HepG2 (cell line): ENCODE measurements around the gene CDH2. TPM values are rescaled to one million over a fixed set of nuclear protein-coding genes. Genes with fewer than 3 reads are reported as not detected.

Source experiments
- BCL6 ChIP-seq: IDR thresholded peaks from 2 replicates; pipeline ENCODE4 v1.6.1; 2016; ENCODE audit warnings: missing genetic modification reagents, missing compliant biosample characterization
- CREM ChIP-seq, 2 experiments: sonication (generic) in 1 of 2; formaldehyde crosslinking in 1 of 2; IDR thresholded peaks; 2 replicates each; pipeline versions ENCODE4 v1.4.0 to v1.6.1; 2016 to 2020; ENCODE audit warnings: antibody characterized with exemption in 1 of 2, mild to moderate bottlenecking in 1 of 2, missing genetic modification reagents in 1 of 2
- ERF ChIP-seq: IDR thresholded peaks from 2 replicates; pipeline ENCODE4 v1.6.1; 2018; ENCODE audit warnings: missing biosample characterization, missing genetic modification reagents
- FOSL2 ChIP-seq: sonication (generic); formaldehyde crosslinking; IDR thresholded peaks from 2 replicates; pipeline ENCODE4 v1.4.0; 2020; ENCODE audit warnings: missing genetic modification reagents
- HIC2 ChIP-seq: sonication (generic); formaldehyde crosslinking; IDR thresholded peaks from 2 replicates; pipeline ENCODE4 v1.9.0; 2022; ENCODE audit warnings: low read depth, missing genetic modification reagents
- IRF2 ChIP-seq: IDR thresholded peaks from 2 replicates; pipeline ENCODE4 v1.6.1; 2018; ENCODE audit warnings: missing genetic modification reagents, missing compliant biosample characterization
- KLF6 ChIP-seq: IDR thresholded peaks from 2 replicates; pipeline ENCODE4 v1.8.0; 2016; ENCODE audit warnings: missing biosample characterization, missing genetic modification reagents
- MIER3 ChIP-seq: IDR thresholded peaks from 2 replicates; pipeline ENCODE4 v1.6.1; 2016; ENCODE audit warnings: missing compliant biosample characterization, borderline replicate concordance
- NCOA2 ChIP-seq: sonication (generic); formaldehyde crosslinking; IDR thresholded peaks from 2 replicates; pipeline ENCODE4 v1.8.0; 2022; ENCODE audit warnings: inconsistent platforms
- SKI ChIP-seq: fragments of 450-650 bp; IDR thresholded peaks from one replicate; pipeline ENCODE4 v1.6.1; 2018; ENCODE audit warnings: mild to moderate bottlenecking; ENCODE audit not compliant: partially characterized antibody
- ZBTB20 ChIP-seq: sonication (generic); formaldehyde crosslinking; IDR thresholded peaks from 2 replicates; pipeline ENCODE4 v1.8.1; 2023; ENCODE audit warnings: missing genetic modification reagents, low read depth, mild to moderate bottlenecking, borderline replicate concordance
- ZBTB40 ChIP-seq, 2 experiments: fragments of 450-650 bp in 1 of 2; sonication (generic) in 1 of 2; formaldehyde crosslinking in 1 of 2; IDR thresholded peaks; 2 replicates each; pipeline versions ENCODE4 v1.6.1 to v1.8.0; 2016 to 2022; ENCODE audit warnings: antibody characterized with exemption in 1 of 2, mild to moderate bottlenecking in 1 of 2, missing genetic modification reagents in 1 of 2
- ZGPAT ChIP-seq: IDR thresholded peaks from 2 replicates; pipeline ENCODE4 v1.6.1; 2016; ENCODE audit warnings: mild to moderate bottlenecking
- ZMYM4 ChIP-seq: sonication (generic); formaldehyde crosslinking; IDR thresholded peaks from 2 replicates; pipeline ENCODE4 v1.8.1; 2023; ENCODE audit warnings: mild to moderate bottlenecking, missing genetic modification reagents
- ZNF33A ChIP-seq: sonication (generic); formaldehyde crosslinking; IDR thresholded peaks from 2 replicates; pipeline ENCODE4 v1.5.1; 2020; ENCODE audit warnings: missing genetic modification reagents, mild to moderate bottlenecking, moderate library complexity, borderline replicate concordance
- ZNF558 ChIP-seq: sonication (generic); formaldehyde crosslinking; IDR thresholded peaks from 2 replicates; pipeline ENCODE4 v1.9.0; 2022; ENCODE audit warnings: mild to moderate bottlenecking, missing genetic modification reagents, borderline replicate concordance
- polyA plus RNA-seq, 8 experiments: library from polyadenylated mRNA; depleted of rRNA in 3 of 8; stranded (reverse) in 7 of 8; unstranded in 1 of 8; fragments of >200 nt; fragmentation: Illumina TruSeq in 4 of 8; extraction: Trizol in 4 of 8; gene quantifications; 2 replicates each; pipeline versions ENCODE4 v1.2.1 to v1.2.3, GENCODE V29; 2011 to 2016; ENCODE audit warnings: low read depth in 4 of 8, missing spikeins in 1 of 8, mixed read lengths in 1 of 8; ENCODE audit not compliant: insufficient read depth in 1 of 8
- total RNA-seq, 5 experiments: library from RNA; depleted of rRNA; stranded (reverse); fragments of >200 nt; fragmentation: Illumina TruSeq; extraction: Trizol; gene quantifications; 2 replicates each; pipeline ENCODE4 v1.2.3, GENCODE V29; 2016; ENCODE audit warnings: low read depth in 1 of 5

Gene CDH2
- total and polyA plus RNA-seq, 2 of the 13 experiments (the other 11 are each of a cell fraction or from before 2014, with no cell fraction given), result 18.6 to 36.1 TPM

GRCh38 chr18:28127763-28128658 lies 48.9 kb downstream of the CDH2 start (continued):
- TF ChIP-seq ZBTB40 (IDR thresholded peaks at IDR 0.05), result no peak
- no peak for TF ChIP-seq ZBTB40 (CRISPR knock-in tag; IDR thresholded peaks at IDR 0.05)
- TF ChIP-seq NCOA2 (CRISPR knock-in tag), result peak; percentile 92
- peak; percentile 94 for TF ChIP-seq FOSL2 (CRISPR knock-in tag)
- no peak for TF ChIP-seq ERF (CRISPR knock-in tag)
- TF ChIP-seq SKI, result peak; percentile 99
- TF ChIP-seq KLF6 (CRISPR knock-in tag), result 0 out of 2 replicates have a peak, but pooled peaks have one; percentile 28
- TF ChIP-seq IRF2, result peak; percentile 64; the same call in 1 of the 2 replicates
- peak; percentile 77 for TF ChIP-seq ZGPAT (CRISPR knock-in tag)
- TF ChIP-seq ZMYM4 (CRISPR knock-in tag), result peak; percentile 31; the same call in 1 of the 2 replicates
- peak; percentile 45; the same call in 1 of the 2 replicates for TF ChIP-seq MIER3 (CRISPR knock-in tag)
- 0 out of 2 replicates have a peak, but pooled peaks have one; percentile 28 for TF ChIP-seq HIC2 (CRISPR knock-in tag)
- TF ChIP-seq ZBTB20 (CRISPR knock-in tag), result peak; percentile 47; the same call in 1 of the 2 replicates
- TF ChIP-seq ZNF33A, result no peak
- peak; percentile 89 for TF ChIP-seq BCL6 (CRISPR knock-in tag)
- no peak for TF ChIP-seq ZNF558 (CRISPR knock-in tag)
- peak; percentile 73 for TF ChIP-seq CREM (IDR thresholded peaks at IDR 0.05)
- no peak for TF ChIP-seq CREM (CRISPR knock-in tag; IDR thresholded peaks at IDR 0.05)
